K562 (cell line): ENCODE data around the gene VPS37B. TPM values are rescaled to one million over a fixed set of nuclear protein-coding genes. Genes with fewer than 3 reads are reported as not detected.
A peak's percentile ranks its signal among the peaks of the same experiment; 100 is the strongest.

Source experiments
- ATAC-seq: fragments of 200-7000 bp; cut with Tn5 transposase; 3 replicates; pipeline ENCODE4 v1.9.1; 2020; ENCODE audit warnings: moderate library complexity
- BruUV-seq: library from RNA; stranded (reverse); fragments of 400-500 nt; replicated peaks from 2 replicates; lab custom pipeline; 2021; lab: Mats Ljungman, UMichigan
- CTCF ChIA-PET: fragments of 300-600 bp; formaldehyde crosslinking; extraction: SDS; loops from one replicate; lab custom pipeline; 2021; ENCODE audit warnings: low intra/inter-chr PET ratio; lab: Yijun Ruan, JAX
- POLR2A ChIA-PET: fragments of 300-600, 350-650 bp; sonication (Branson Sonifier 250); formaldehyde crosslinking; extraction: SDS; loops from one replicate; lab custom pipeline; 2021; ENCODE audit warnings: antibody characterized with exemption, inconsistent platforms; lab: Yijun Ruan, JAX
- DNase-seq, 4 experiments: peaks; one replicate each; pipeline versions ENCODE4 v3.0.0 to v3.0.0-alpha.2; 2011 to 2018; ENCODE audit warnings: low spot score in 3 of 4, mixed read lengths in 3 of 4; ENCODE audit errors: extremely low read depth in 1 of 4
- FAIRE-seq: peaks from 2 replicates; lab custom pipeline; 2011; peaks lifted over from hg19 to GRCh38; lab: Jason Lieb, UNC
- H2AFZ ChIP-seq: 2 replicates; pipeline ENCODE4 v1.6.0; 2011; ENCODE audit warnings: low read depth, low read length, control low read depth, inconsistent platforms
- H3K27ac ChIP-seq: fragments of 200-600 bp; 3 replicates; pipeline ENCODE4 v1.8.0; 2011; ENCODE audit warnings: low read depth, mild to moderate bottlenecking, control low read depth, inconsistent platforms, low read length, moderate library complexity, mixed read lengths; ENCODE audit errors: extremely low read depth
- H3K27me3 ChIP-seq, 2 experiments: fragments of 300-600 bp in 1 of 2; 2 replicates in 1 of 2; 3 replicates in 1 of 2; pipeline versions ENCODE4 v1.6.0 to v1.8.0; 2011; ENCODE audit warnings: inconsistent platforms in 2 of 2, low read length in 2 of 2, mild to moderate bottlenecking in 1 of 2, mixed read lengths in 1 of 2, moderate library complexity in 1 of 2; ENCODE audit not compliant: control insufficient read depth in 2 of 2, insufficient read depth in 2 of 2
- H3K36me3 ChIP-seq: fragments of 300-600 bp; 3 replicates; pipeline ENCODE4 v1.8.0; 2011; ENCODE audit warnings: mild to moderate bottlenecking, low read length, inconsistent platforms; ENCODE audit not compliant: control insufficient read depth, insufficient read depth
- H3K4me1 ChIP-seq, 2 experiments: fragments of 200-600 bp in 1 of 2; replicated peaks in 1 of 2; 2 replicates in 1 of 2; 3 replicates in 1 of 2; pipeline versions ENCODE4 v1.5.1 to v1.8.0; 2011; ENCODE audit warnings: inconsistent platforms in 2 of 2, low read length in 2 of 2, mild to moderate bottlenecking in 1 of 2, mixed read lengths in 1 of 2, moderate library complexity in 1 of 2; ENCODE audit not compliant: control insufficient read depth in 2 of 2, insufficient read depth in 2 of 2
- H3K4me2 ChIP-seq: 2 replicates; pipeline ENCODE4 v1.6.1; 2011; ENCODE audit warnings: low read length, control low read depth, inconsistent platforms, mixed read lengths; ENCODE audit not compliant: insufficient read depth
- H3K4me3 ChIP-seq: fragments of 200-600 bp; sonication (generic), shearing (Covaris generic); 2 replicates; pipeline ENCODE4 v1.5.1; 2016; ENCODE audit warnings: control low read depth, inconsistent platforms
- H3K79me2 ChIP-seq: fragments of 200-600 bp; 3 replicates; pipeline ENCODE4 v1.8.0; 2011; ENCODE audit warnings: low read length, inconsistent platforms; ENCODE audit not compliant: control insufficient read depth, insufficient read depth
- H3K9ac ChIP-seq, 2 experiments: 2 replicates each; pipeline versions ENCODE4 v1.6.0 to v1.6.1; 2011; ENCODE audit warnings: low read depth in 2 of 2, low read length in 2 of 2, control low read depth in 1 of 2, inconsistent platforms in 1 of 2, mild to moderate bottlenecking in 1 of 2, mixed read lengths in 1 of 2; ENCODE audit not compliant: insufficient read depth in 1 of 2
- H3K9me1 ChIP-seq: one replicate; pipeline ENCODE4 v1.6.0; 2011; ENCODE audit warnings: inconsistent platforms, mild to moderate bottlenecking, low read length, moderate library complexity; ENCODE audit not compliant: control insufficient read depth, insufficient read depth
- H3K9me3 ChIP-seq: replicated peaks from 2 replicates; pipeline ENCODE4 v1.5.1; 2011; ENCODE audit warnings: low read depth, low read length, inconsistent platforms; ENCODE audit not compliant: control insufficient read depth, insufficient read depth
- H4K20me1 ChIP-seq: replicated peaks from 2 replicates; pipeline ENCODE4 v1.6.1; 2011; ENCODE audit warnings: low read length, inconsistent platforms, mixed read lengths; ENCODE audit not compliant: control insufficient read depth, insufficient read depth
- ADNP ChIP-seq: fragments of 200-800 bp; sonication (Bioruptor generic); IDR thresholded peaks from 2 replicates; pipeline ENCODE4 v1.6.1; 2016; ENCODE audit warnings: missing genetic modification characterization, missing compliant biosample characterization
- ATF4 ChIP-seq: fragments of 450-650 bp; formaldehyde crosslinking; IDR thresholded peaks from 2 replicates; pipeline ENCODE4 v1.4.0; 2022; ENCODE audit warnings: mild to moderate bottlenecking, moderate library complexity
- FOXA3 ChIP-seq, 2 experiments: fragments of 450-650 bp in 1 of 2; sonication (generic) in 1 of 2; formaldehyde crosslinking; IDR thresholded peaks in 1 of 2; conservative IDR thresholded peaks in 1 of 2; 2 replicates each; pipeline versions ENCODE4 v1.4.0 to v1.8.0; 2020 to 2022; ENCODE audit warnings: mild to moderate bottlenecking in 2 of 2, missing genetic modification reagents in 1 of 2
- KDM1A ChIP-seq, 2 experiments: fragments of 450-650 bp; IDR thresholded peaks; 2 replicates each; pipeline ENCODE4 v1.6.1; 2016; ENCODE audit warnings: mild to moderate bottlenecking in 2 of 2
- RBM25 ChIP-seq: fragments of 200-400 bp; formaldehyde crosslinking; IDR thresholded peaks from 2 replicates; pipeline ENCODE4 v1.6.1; 2018; ENCODE audit warnings: low read length, low read depth, moderate library complexity; ENCODE audit not compliant: severe bottlenecking
- ZNF232 ChIP-seq: sonication (generic); formaldehyde crosslinking; IDR thresholded peaks from 2 replicates; pipeline ENCODE4 v1.8.0; 2022; ENCODE audit warnings: mild to moderate bottlenecking, missing genetic modification reagents
- ZNF398 ChIP-seq: fragments of 250-450 bp; sonication (Bioruptor Pico); IDR thresholded peaks from 2 replicates; pipeline ENCODE4 v1.8.0; 2021; ENCODE audit warnings: moderate library complexity, mild to moderate bottlenecking, inconsistent platforms
- WGBS: fragments of 100-300 bp; shearing (Covaris generic); methylation state at CpG from one replicate; pipeline ENCODE4 v1.1.6; 2016; ENCODE audit warnings: low coverage, mixed read lengths; ENCODE audit not compliant: insufficient coverage; ENCODE audit errors: missing lambda C conversion rate; 5-methylcytosine and 5-hydroxymethylcytosine counted together
- in situ Hi-C: fragments of 300-500 bp; cut with MboI; formaldehyde crosslinking; loops from 4 replicates; pipeline ENCODE4 v1.15.0; 2018; ENCODE audit warnings: inconsistent platforms, mixed read lengths
- intact Hi-C: fragments of 100-400 bp; cut with micrococcal nuclease; formaldehyde crosslinking; loops from 2 replicates; pipeline ENCODE4 v1.14.2; 2022
- polyA plus RNA-seq, 8 experiments: library from polyadenylated mRNA; depleted of rRNA in 4 of 8; stranded (reverse) in 5 of 8; unstranded in 3 of 8; fragments of >200 nt; fragmentation: Nextera tagmentation in 2 of 8; fragmentation: Illumina TruSeq in 1 of 8; extraction: Ambion mirVana in 2 of 8; extraction: Trizol in 1 of 8; gene quantifications; 2 replicates each; pipeline versions ENCODE4 v1.2.1 to v1.2.3, GENCODE V29; 2011 to 2014; ENCODE audit warnings: inconsistent platforms in 1 of 8, missing spikeins in 1 of 8
- total RNA-seq, 7 experiments: library from RNA; depleted of rRNA in 6 of 7; stranded (reverse); fragments of >200 nt in 6 of 7; fragmentation: Illumina TruSeq in 2 of 7; extraction: Trizol in 2 of 7; gene quantifications; 2 replicates each; pipeline versions ENCODE4 v1.2.1 to v1.2.3, GENCODE V29; 2011 to 2021; ENCODE audit warnings: low replicate concordance in 1 of 7
- TF ChIP-seq, protein P1 (sequence below): fragments of 450-650 bp; IDR thresholded peaks from 2 replicates; pipeline ENCODE4 v1.6.1; 2016
- TF ChIP-seq, protein P2 (sequence below): sonication (generic); formaldehyde crosslinking; IDR thresholded peaks from 2 replicates; pipeline ENCODE4 v1.9.0; 2022; ENCODE audit warnings: mild to moderate bottlenecking, missing genetic modification reagents
- TF ChIP-seq, protein P3 (sequence below): fragments of 150-350 bp; conservative IDR thresholded peaks from 2 replicates; pipeline ENCODE4 v1.6.1; 2014; ENCODE audit warnings: low read length

Gene VPS37B
- total and polyA plus RNA-seq, 9 of the 15 experiments (the other 6 are each of a cell fraction or from before 2014, with no cell fraction given) = 0.28 to 37.4 (median 17.9) TPM

DNA sequence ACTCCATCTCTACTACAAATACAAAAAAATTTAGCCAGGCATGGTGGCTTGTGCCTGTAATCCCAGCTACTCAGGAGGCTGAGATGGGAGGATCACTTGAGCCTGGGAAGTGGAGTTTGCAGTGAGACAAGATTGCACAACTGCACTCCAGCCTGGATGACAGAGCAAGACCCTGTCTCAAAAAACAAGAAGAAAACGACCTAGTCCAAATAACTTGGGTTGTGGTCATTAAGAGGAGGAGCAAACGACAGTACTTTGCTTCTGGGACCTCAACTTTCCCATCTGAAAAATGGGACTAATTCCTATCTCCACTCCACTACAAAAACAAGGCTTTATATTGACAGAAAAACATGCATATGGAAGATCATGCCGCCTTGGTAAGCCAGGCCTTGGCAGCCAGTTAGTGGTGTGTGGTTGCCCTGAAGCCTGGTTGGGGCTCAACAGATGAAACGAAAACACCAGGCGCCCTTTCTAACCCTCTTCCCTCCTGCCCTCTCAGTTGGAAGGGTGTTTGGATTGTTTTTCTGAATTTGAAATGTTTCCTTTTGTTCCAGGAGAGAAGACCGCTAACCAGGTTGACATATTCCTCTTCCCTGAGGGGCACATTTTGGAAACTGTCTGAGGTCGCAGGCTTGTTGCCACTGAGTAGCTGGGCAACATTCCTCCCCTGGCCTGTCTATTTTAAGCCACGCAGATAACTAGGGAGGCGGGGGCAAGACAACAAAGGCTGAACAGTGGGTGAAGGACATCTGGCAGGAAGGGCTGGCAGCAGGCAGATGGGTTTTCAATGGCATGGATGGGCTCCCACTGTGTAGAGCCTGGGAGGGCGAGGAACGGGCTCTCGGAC is 13.7 kb upstream of the VPS37B start:
- no peaks in the 10 kb centered on the region for H3K9me1 ChIP-seq
- FAIRE-seq = no peak
- H3K36me3 ChIP-seq = no peaks in the 10 kb centered on the region
- no peaks in the 10 kb centered on the region for H3K27me3 ChIP-seq
- intact Hi-C loops = no loop called here
- no peak overlapping the region for H3K4me3 ChIP-seq
- H2AFZ ChIP-seq = no peak overlapping the region
- peaks cover 0 to 3% of the 10 kb centered on the region in 2 experiments; a peak in 1 of 5 replicates for H3K4me1 ChIP-seq
- H3K9ac ChIP-seq = no peak overlapping the region
- ChIA-PET CTCF (no interaction called here), POLR2A (interaction anchor here (0.6 kb wide), 1 partner anchor 679 kb away, joined by 4 read pairs; no protein-coding TSS in a partner anchor)
- BruUV-seq = no TSS peak
- no peaks in the 10 kb centered on the region for H4K20me1 ChIP-seq
- 51% methylated on average over 12 of the region's 12 CpGs for WGBS
- in situ Hi-C loops = no loop called here
- H3K9me3 ChIP-seq = no peaks in the 10 kb centered on the region
- H3K4me2 ChIP-seq = no peak overlapping the region
- no peaks in the 10 kb centered on the region for H3K79me2 ChIP-seq
- no peak overlapping the region for H3K27ac ChIP-seq
- no peak for DNase-seq
- no peak for ATAC-seq
- TF ChIP-seq, protein P1, sequence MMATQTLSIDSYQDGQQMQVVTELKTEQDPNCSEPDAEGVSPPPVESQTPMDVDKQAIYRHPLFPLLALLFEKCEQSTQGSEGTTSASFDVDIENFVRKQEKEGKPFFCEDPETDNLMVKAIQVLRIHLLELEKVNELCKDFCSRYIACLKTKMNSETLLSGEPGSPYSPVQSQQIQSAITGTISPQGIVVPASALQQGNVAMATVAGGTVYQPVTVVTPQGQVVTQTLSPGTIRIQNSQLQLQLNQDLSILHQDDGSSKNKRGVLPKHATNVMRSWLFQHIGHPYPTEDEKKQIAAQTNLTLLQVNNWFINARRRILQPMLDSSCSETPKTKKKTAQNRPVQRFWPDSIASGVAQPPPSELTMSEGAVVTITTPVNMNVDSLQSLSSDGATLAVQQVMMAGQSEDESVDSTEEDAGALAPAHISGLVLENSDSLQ = no peak
- TF ChIP-seq ADNP (tag) (peak; percentile 79), ATF4 (CRISPR knock-in tag) (no peak), FOXA3 (CRISPR knock-in tag; conservative IDR thresholded peaks at IDR 0.05 in 1 of 2, IDR thresholded peaks at IDR 0.05 in 1 of 2) (no peak), KDM1A (IDR thresholded peaks at IDR 0.05) (peak; percentile 54 to 68), ZNF232 (CRISPR knock-in tag) (no peak), RBM25 (peak; percentile 76), ZNF398 (CRISPR knock-in tag) (no peak)
- TF ChIP-seq, protein P2, sequence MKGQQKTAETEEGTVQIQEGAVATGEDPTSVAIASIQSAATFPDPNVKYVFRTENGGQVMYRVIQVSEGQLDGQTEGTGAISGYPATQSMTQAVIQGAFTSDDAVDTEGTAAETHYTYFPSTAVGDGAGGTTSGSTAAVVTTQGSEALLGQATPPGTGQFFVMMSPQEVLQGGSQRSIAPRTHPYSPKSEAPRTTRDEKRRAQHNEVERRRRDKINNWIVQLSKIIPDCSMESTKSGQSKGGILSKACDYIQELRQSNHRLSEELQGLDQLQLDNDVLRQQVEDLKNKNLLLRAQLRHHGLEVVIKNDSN (CRISPR knock-in tag) = no peak
- TF ChIP-seq, protein P3, sequence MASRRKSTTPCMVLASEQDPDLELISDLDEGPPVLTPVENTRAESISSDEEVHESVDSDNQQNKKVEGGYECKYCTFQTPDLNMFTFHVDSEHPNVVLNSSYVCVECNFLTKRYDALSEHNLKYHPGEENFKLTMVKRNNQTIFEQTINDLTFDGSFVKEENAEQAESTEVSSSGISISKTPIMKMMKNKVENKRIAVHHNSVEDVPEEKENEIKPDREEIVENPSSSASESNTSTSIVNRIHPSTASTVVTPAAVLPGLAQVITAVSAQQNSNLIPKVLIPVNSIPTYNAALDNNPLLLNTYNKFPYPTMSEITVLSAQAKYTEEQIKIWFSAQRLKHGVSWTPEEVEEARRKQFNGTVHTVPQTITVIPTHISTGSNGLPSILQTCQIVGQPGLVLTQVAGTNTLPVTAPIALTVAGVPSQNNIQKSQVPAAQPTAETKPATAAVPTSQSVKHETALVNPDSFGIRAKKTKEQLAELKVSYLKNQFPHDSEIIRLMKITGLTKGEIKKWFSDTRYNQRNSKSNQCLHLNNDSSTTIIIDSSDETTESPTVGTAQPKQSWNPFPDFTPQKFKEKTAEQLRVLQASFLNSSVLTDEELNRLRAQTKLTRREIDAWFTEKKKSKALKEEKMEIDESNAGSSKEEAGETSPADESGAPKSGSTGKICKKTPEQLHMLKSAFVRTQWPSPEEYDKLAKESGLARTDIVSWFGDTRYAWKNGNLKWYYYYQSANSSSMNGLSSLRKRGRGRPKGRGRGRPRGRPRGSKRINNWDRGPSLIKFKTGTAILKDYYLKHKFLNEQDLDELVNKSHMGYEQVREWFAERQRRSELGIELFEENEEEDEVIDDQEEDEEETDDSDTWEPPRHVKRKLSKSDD = no peak
